HUES48 (cell line): ENCODE measurements around the gene ABI3BP.

Source experiments
- H3K27ac ChIP-seq: one replicate; pipeline ENCODE4 v1.7.0; 2013; ENCODE audit warnings: low read depth, low read length, inconsistent platforms
- H3K27me3 ChIP-seq: 2 replicates; pipeline ENCODE4 v1.6.1; 2013; ENCODE audit warnings: mild to moderate bottlenecking, low read length; ENCODE audit not compliant: control insufficient read depth, insufficient read depth
- H3K36me3 ChIP-seq: 2 replicates; pipeline ENCODE4 v1.6.1; 2013; ENCODE audit warnings: low read length; ENCODE audit not compliant: control insufficient read depth, insufficient read depth
- H3K4me1 ChIP-seq: 2 replicates; pipeline ENCODE4 v1.6.1; 2013; ENCODE audit warnings: mild to moderate bottlenecking, low read length; ENCODE audit not compliant: control insufficient read depth, insufficient read depth
- H3K4me3 ChIP-seq: 2 replicates; pipeline ENCODE4 v1.5.1; 2013; ENCODE audit warnings: mild to moderate bottlenecking, low read depth, low read length
- H3K9ac ChIP-seq: 2 replicates; pipeline ENCODE4 v1.6.1; 2013; ENCODE audit warnings: mild to moderate bottlenecking, low read depth, low read length, moderate library complexity
- H3K9me3 ChIP-seq: 2 replicates; pipeline ENCODE4 v1.6.1; 2013; ENCODE audit warnings: low read length; ENCODE audit not compliant: control insufficient read depth, insufficient read depth

ABI3BP gene

GRCh38 chr3:100709842-100710260, 283.4 kb downstream of the ABI3BP start:
- peak overlapping the region; percentile 98 for H3K9ac ChIP-seq
- H3K36me3 ChIP-seq, result peaks cover 23% of the 10 kb centered on the region
- H3K4me1 ChIP-seq, result peaks cover 9% of the 10 kb centered on the region; the same call in 1 of the 2 replicates
- H3K27me3 ChIP-seq, result peaks cover 29% of the 10 kb centered on the region
- H3K4me3 ChIP-seq, result peak overlapping the region; percentile 91
- no peaks in the 10 kb centered on the region for H3K9me3 ChIP-seq
- H3K27ac ChIP-seq, result peak overlapping the region; percentile 99

GRCh38 chr3:100708989-100709841, 284.0 kb downstream of the ABI3BP start, which contains the start of gene TFG:
Gene TFG (plus strand): TSS chr3:100709494. CDS start chr3:100713686, 4,192 bp downstream.
- Histone ChIP-seq H3K27ac (peak within 1 kb of the TSS; percentile 99), H3K27me3 (peaks cover 29% of the 10 kb centered on the region), H3K36me3 (peaks cover 16% of the 10 kb centered on the region)

GRCh38 chr3:100708644-100708988, 284.6 kb downstream of the ABI3BP start:
- H3K27me3 ChIP-seq, result peaks cover 29% of the 10 kb centered on the region
- peak overlapping the region; percentile 91 for H3K4me3 ChIP-seq
- no peaks in the 10 kb centered on the region for H3K9me3 ChIP-seq
- peak overlapping the region; percentile 98; the same call in 1 of the 2 replicates for H3K9ac ChIP-seq
- H3K4me1 ChIP-seq, result peaks cover 9% of the 10 kb centered on the region; the same call in 1 of the 2 replicates
- peaks cover 10% of the 10 kb centered on the region for H3K36me3 ChIP-seq
- peak overlapping the region; percentile 99 for H3K27ac ChIP-seq

More at GRCh38 chr3:100708989-100709841, 284.0 kb downstream of the ABI3BP start, which contains the start of gene TFG:
- peak within 1 kb of the TSS; percentile 98 for H3K9ac ChIP-seq
- peaks cover 9% of the 10 kb centered on the region; the same call in 1 of the 2 replicates for H3K4me1 ChIP-seq
- peak within 1 kb of the TSS; percentile 91 for H3K4me3 ChIP-seq
- H3K9me3 ChIP-seq, result no peaks in the 10 kb centered on the region

GRCh38 chr3:100706365-100706764, 286.9 kb downstream of the ABI3BP start:
- no peak overlapping the region for H3K9ac ChIP-seq

GRCh38 chr3:100703865-100704264, 289.4 kb downstream of the ABI3BP start:
- H3K27ac ChIP-seq, result no peak overlapping the region
- H3K4me3 ChIP-seq, result no peak overlapping the region
- H3K9ac ChIP-seq, result no peak overlapping the region
- no peaks in the 10 kb centered on the region for H3K9me3 ChIP-seq
- H3K4me1 ChIP-seq, result peaks cover 4% of the 10 kb centered on the region; the same call in 1 of the 2 replicates
- H3K27me3 ChIP-seq, result peaks cover 29% of the 10 kb centered on the region
- no peaks in the 10 kb centered on the region for H3K36me3 ChIP-seq

More at GRCh38 chr3:100706365-100706764, 286.9 kb downstream of the ABI3BP start:
- Histone ChIP-seq H3K27me3 (peaks cover 29% of the 10 kb centered on the region), H3K4me1 (peaks cover 5% of the 10 kb centered on the region; the same call in 1 of the 2 replicates), H3K36me3 (0 out of 2 replicates have a peak, but pooled peaks cover 1% of the 10 kb centered on the region), H3K27ac (no peak overlapping the region), H3K4me3 (no peak overlapping the region), H3K9me3 (no peaks in the 10 kb centered on the region)

GRCh38 chr3:100702980-100703345, 290.3 kb downstream of the ABI3BP start:
- H3K9ac ChIP-seq, result no peak overlapping the region
- H3K27ac ChIP-seq, result no peak overlapping the region
- H3K27me3 ChIP-seq, result peaks cover 28% of the 10 kb centered on the region
- no peaks in the 10 kb centered on the region for H3K4me1 ChIP-seq
- H3K4me3 ChIP-seq, result no peak overlapping the region
- no peaks in the 10 kb centered on the region for H3K36me3 ChIP-seq
- no peaks in the 10 kb centered on the region for H3K9me3 ChIP-seq

- Histone ChIP-seq H3K27me3 (peaks cover 22% of the 10 kb centered on the region), H3K4me1 (no peaks in the 10 kb centered on the region), H3K36me3 (no peaks in the 10 kb centered on the region), H3K4me3 (no peak overlapping the region), H3K9ac (no peak overlapping the region), H3K27ac (no peak overlapping the region), H3K9me3 (no peaks in the 10 kb centered on the region)
These were observed 290.9 kb downstream of the ABI3BP start for GRCh38 chr3:100702082-100702979.

GRCh38 chr3:100700708-100701107, 292.5 kb downstream of the ABI3BP start:
- Histone ChIP-seq H3K27ac (no peak overlapping the region), H3K9me3 (no peaks in the 10 kb centered on the region), H3K36me3 (no peaks in the 10 kb centered on the region), H3K27me3 (peaks cover 5% of the 10 kb centered on the region; the same call in 1 of the 2 replicates), H3K9ac (no peak overlapping the region), H3K4me1 (no peaks in the 10 kb centered on the region), H3K4me3 (no peak overlapping the region)
